Gastroesophageal sphincter (tissue), 3 donors: Measurements from ENCODE around the gene ABAT.

ENCODE experiments used
- EP300 ChIP-seq: sonication (generic); formaldehyde crosslinking; IDR thresholded peaks from one replicate; pipeline ENCODE4 v1.6.1; 2017; ENCODE audit warnings: antibody characterized with exemption, mild to moderate bottlenecking
- POLR2A ChIP-seq, 2 donors: fragments of 450-650 bp; IDR thresholded peaks; one replicate each; pipeline ENCODE4 v1.6.1; 2017; ENCODE audit warnings: antibody characterized with exemption in 2 of 2, mild to moderate bottlenecking in 2 of 2, moderate library complexity in 1 of 2
- POLR2AphosphoS5 ChIP-seq: sonication (generic); formaldehyde crosslinking; IDR thresholded peaks from one replicate; pipeline ENCODE4 v1.6.1; 2017; ENCODE audit warnings: antibody characterized with exemption
- TF ChIP-seq, protein P1 (sequence below), 4 experiments: fragments of 200-600 bp in 2 of 4; fragments of 450-650 bp in 2 of 4; sonication (generic) in 1 of 4; IDR thresholded peaks; one replicate each; pipeline ENCODE4 v1.5.1; 2017 to 2019; ENCODE audit warnings: antibody characterized with exemption in 4 of 4, mild to moderate bottlenecking in 2 of 4, moderate library complexity in 2 of 4

DNA sequence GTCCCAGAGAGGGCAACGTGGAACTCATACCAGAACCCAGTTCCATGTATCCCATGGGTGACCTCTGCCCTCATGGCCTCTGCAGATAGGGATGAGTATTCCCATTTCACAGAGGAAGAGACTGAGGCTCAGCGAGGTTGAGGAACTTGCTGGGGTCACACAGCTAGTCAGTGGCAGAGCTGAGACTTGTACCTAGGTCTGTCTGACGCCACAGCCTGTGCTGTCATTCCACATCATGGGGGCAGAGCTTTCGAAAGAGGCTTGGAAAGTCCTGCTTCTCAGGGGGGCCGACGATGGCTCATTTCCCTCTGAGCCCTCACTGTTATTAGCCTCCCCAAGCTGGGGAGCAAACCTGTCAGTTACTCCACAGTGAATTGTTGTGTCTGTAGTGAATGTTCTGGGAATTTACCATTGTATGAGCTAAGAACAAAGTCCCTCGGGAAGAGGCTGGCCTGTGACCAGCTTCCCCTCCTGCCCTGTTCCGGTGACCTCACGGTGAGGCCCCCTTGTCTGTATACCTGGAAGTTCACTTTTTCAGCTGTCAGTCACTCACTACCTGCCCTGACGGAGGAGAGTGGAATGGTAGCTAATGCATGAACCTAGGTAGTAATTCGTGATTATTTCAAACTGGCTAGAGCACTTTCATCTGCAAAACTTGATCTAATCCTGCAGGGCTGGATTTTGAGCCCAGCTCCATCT, 44.0 kb upstream of the ABAT start:
- TF ChIP-seq, protein P1, sequence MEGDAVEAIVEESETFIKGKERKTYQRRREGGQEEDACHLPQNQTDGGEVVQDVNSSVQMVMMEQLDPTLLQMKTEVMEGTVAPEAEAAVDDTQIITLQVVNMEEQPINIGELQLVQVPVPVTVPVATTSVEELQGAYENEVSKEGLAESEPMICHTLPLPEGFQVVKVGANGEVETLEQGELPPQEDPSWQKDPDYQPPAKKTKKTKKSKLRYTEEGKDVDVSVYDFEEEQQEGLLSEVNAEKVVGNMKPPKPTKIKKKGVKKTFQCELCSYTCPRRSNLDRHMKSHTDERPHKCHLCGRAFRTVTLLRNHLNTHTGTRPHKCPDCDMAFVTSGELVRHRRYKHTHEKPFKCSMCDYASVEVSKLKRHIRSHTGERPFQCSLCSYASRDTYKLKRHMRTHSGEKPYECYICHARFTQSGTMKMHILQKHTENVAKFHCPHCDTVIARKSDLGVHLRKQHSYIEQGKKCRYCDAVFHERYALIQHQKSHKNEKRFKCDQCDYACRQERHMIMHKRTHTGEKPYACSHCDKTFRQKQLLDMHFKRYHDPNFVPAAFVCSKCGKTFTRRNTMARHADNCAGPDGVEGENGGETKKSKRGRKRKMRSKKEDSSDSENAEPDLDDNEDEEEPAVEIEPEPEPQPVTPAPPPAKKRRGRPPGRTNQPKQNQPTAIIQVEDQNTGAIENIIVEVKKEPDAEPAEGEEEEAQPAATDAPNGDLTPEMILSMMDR (IDR thresholded peaks at IDR 0.05): no peak
- TF ChIP-seq EP300 (no peak), POLR2A (IDR thresholded peaks at IDR 0.05) (no peak), POLR2AphosphoS5 (no peak)
